ENCODE results near the gene L3MBTL4. TPM values are rescaled to one million over a fixed set of nuclear protein-coding genes. Genes with fewer than 3 reads are reported as not detected.

The L3MBTL4 gene
- total RNA-seq, 1 experiment from 2014 or later, result 1.4 TPM

GRCh38 chr18:5980721-5981120, 434.0 kb downstream of the L3MBTL4 start:
- no peak overlapping the region for H3K27ac Mint-ChIP-seq
- no peak for ATAC-seq

More at GRCh38 chr18:5980721-5981120, 434.0 kb downstream of the L3MBTL4 start:
- POLR2A ChIA-PET, result no interaction called here
- Mint-ChIP-seq H3K4me3 (no peak overlapping the region), H3K4me1 (peaks cover 31% of the 10 kb centered on the region), H3K27me3 (ENCODE audit: low read depth) (no peaks in the 10 kb centered on the region), H3K9me3 (no peaks in the 10 kb centered on the region), H3K36me3 (no peaks in the 10 kb centered on the region)
- TF ChIP-seq FOXJ3 (CRISPR knock-in tag; IDR thresholded peaks at IDR 0.05; ENCODE audit: borderline replicate concordance) (no peak), ZNF396 (CRISPR knock-in tag; IDR thresholded peaks at IDR 0.05; ENCODE audit: borderline replicate concordance) (no peak), FOXP4 (CRISPR knock-in tag; IDR thresholded peaks at IDR 0.05) (no peak), CTCF (IDR thresholded peaks at IDR 0.05) (no peak), ZNF317 (CRISPR knock-in tag; IDR thresholded peaks at IDR 0.05; ENCODE audit: borderline replicate concordance, low read depth) (no peak), GRHL2 (CRISPR knock-in tag; IDR thresholded peaks at IDR 0.05; ENCODE audit: insufficient replicate concordance, severe bottlenecking) (no peak), JUN (CRISPR knock-in tag; IDR thresholded peaks at IDR 0.05) (no peak), USF1 (CRISPR knock-in tag; IDR thresholded peaks at IDR 0.05) (no peak), ATF6 (CRISPR knock-in tag; IDR thresholded peaks at IDR 0.05) (no peak), ZNF121 (CRISPR knock-in tag; IDR thresholded peaks at IDR 0.05) (no peak), PREB (CRISPR knock-in tag; IDR thresholded peaks at IDR 0.05; ENCODE audit: borderline replicate concordance) (no peak), IRF1 (CRISPR knock-in tag; IDR thresholded peaks at IDR 0.05) (no peak), AR (CRISPR knock-in tag; IDR thresholded peaks at IDR 0.05) (no peak)
- CTCF ChIA-PET, result no interaction called here
- no peak for DNase-seq (ENCODE audit: low spot score)

All from WTC11 (cell line).